Uterine smooth muscle cell (primary cell): ENCODE results near the gene NR2C1. TPM values are rescaled to one million over a fixed set of nuclear protein-coding genes. Genes with fewer than 3 reads are reported as not detected.

Source experiments
- total RNA-seq: library from RNA; depleted of rRNA; stranded (reverse); fragments of >200 nt; gene quantifications from 2 replicates; pipeline ENCODE4 v1.2.3, GENCODE V29; 2014

NR2C1 gene
- 13.5 and 19.2 TPM in 2 replicates for total RNA-seq

GRCh38 chr12:95072900-95073697 is at the start of gene NR2C1:
Gene NR2C1, minus strand, starts transcription at chr12:95073618. Its CDS starts 6,234 bp downstream, at chr12:95067384.

DNA sequence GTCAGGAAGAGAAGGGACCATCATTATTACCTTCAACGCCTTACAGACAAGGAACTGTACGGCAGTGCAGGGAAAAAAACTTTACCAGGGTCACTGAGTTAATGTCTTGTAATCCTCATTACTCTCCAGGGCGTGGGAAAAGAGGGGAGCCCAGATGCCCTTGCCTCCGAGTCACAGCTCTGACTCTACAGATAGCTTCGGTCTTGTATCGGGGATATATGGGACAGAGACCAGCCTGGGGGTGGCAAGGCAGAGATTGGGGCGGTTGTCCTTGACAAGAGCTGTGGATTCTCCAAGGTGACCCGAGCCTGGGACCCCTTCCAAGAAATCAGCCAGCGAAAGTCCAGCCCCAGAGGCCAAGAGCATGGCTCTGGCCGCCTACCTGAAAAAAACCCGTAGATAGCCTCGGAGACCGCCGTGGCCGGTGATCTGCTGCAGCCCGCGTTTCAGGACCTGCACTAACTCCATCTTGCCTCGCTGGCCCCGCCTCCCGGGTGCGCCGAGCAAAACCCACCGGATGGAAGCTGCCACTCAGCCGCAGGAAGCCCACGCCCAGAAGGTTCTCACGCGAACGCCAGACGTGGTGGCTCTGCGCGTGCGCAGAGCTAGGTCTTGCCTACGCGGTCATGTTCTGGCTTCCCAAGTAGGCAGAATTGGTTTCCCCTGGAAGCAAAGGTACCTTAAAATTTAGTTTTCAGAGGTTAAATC is 70.1 kb downstream of the NR2C1 start, which contains the start of gene NDUFA12:
Gene NDUFA12 (minus strand): TSS at position 485 of the 708 bp plus-strand sequence. CDS start 17 bp downstream, at position 468.

Other genes starting within 250 kb of the NR2C1 start
- gene NDUFA12, start 69.9 kb downstream of the NR2C1 start, total RNA-seq = 96.0 and 120 TPM in 2 replicates
- 3.4 and 7.1 TPM in 2 replicates for gene FGD6, start 143.8 kb upstream of the NR2C1 start, total RNA-seq
- gene VEZT, start 144.2 kb upstream of the NR2C1 start, total RNA-seq = 67.7 and 74.6 TPM in 2 replicates